Stimulated activated effector memory CD8-positive, alpha-beta T cell treated with anti-CD3 and anti-CD28 coated beads, Interleukin-12 subunit alpha, Interleukin-12 subunit beta, amount 100 ng/mL, for 72 hours (primary cell): Measurements from ENCODE around the gene ADCY4.

Source experiments
- ATAC-seq: fragments of 150-1000 bp; cut with Tn5 transposase; 2 replicates; pipeline ENCODE4 v1.10.0; 2021
- DNase-seq, 2 donors: peaks; one replicate each; pipeline ENCODE4 v3.0.0; 2021 to 2022; ENCODE audit warnings: low spot score in 2 of 2
- H3K27ac Mint-ChIP-seq: one replicate; pipeline ENCODE4 v1.8.0; 2022; ENCODE audit warnings: mild to moderate bottlenecking, mixed read lengths
- H3K36me3 Mint-ChIP-seq: one replicate; pipeline ENCODE4 v1.8.0; 2022; ENCODE audit warnings: mild to moderate bottlenecking, mixed read lengths
- H3K4me1 Mint-ChIP-seq: one replicate; pipeline ENCODE4 v1.8.0; 2022; ENCODE audit warnings: mixed read lengths
- H3K4me3 Mint-ChIP-seq: one replicate; pipeline ENCODE4 v1.8.0; 2022; ENCODE audit warnings: mild to moderate bottlenecking, mixed read lengths
- H3K9me3 Mint-ChIP-seq: one replicate; pipeline ENCODE4 v1.8.0; 2022; ENCODE audit warnings: mixed read lengths

ADCY4 gene

GRCh38 chr14:24308342-24309124, 26.3 kb downstream of the ADCY4 start:
- Mint-ChIP-seq H3K4me1 (peaks cover 60% of the 10 kb centered on the region), H3K27ac (peak overlapping the region; percentile 84), H3K4me3 (peak overlapping the region; percentile 13), H3K36me3 (peaks cover 67% of the 10 kb centered on the region), H3K9me3 (no peaks in the 10 kb centered on the region)
- no peak for ATAC-seq
- no peak for DNase-seq

GRCh38 chr14:24307575-24308341, 27.1 kb downstream of the ADCY4 start, which contains the start of gene CIDEB:
CIDEB (minus strand) TSS chr14:24307977; CDS start chr14:24307858, 119 bp downstream.
- DNase-seq = peak in 1 of 2 donors; percentile 76
- ATAC-seq = no peak
- H3K36me3 Mint-ChIP-seq = peaks cover 75% of the 10 kb centered on the region
- no peaks in the 10 kb centered on the region for H3K9me3 Mint-ChIP-seq
- H3K27ac Mint-ChIP-seq = peak within 1 kb of the TSS; percentile 84
- H3K4me3 Mint-ChIP-seq = peak within 1 kb of the TSS; percentile 13
- peaks cover 53% of the 10 kb centered on the region for H3K4me1 Mint-ChIP-seq

- Mint-ChIP-seq H3K36me3 (peaks cover 77% of the 10 kb centered on the region), H3K9me3 (no peaks in the 10 kb centered on the region), H3K4me3 (no peak overlapping the region), H3K4me1 (peaks cover 49% of the 10 kb centered on the region), H3K27ac (peak overlapping the region; percentile 69)
- DNase-seq (no peak), ATAC-seq (no peak)
These were observed 27.7 kb downstream of the ADCY4 start for GRCh38 chr14:24307156-24307574.

GRCh38 chr14:24304019-24304387, 30.9 kb downstream of the ADCY4 start:
- Mint-ChIP-seq H3K4me1 (peaks cover 48% of the 10 kb centered on the region), H3K36me3 (peaks cover 92% of the 10 kb centered on the region), H3K9me3 (no peaks in the 10 kb centered on the region), H3K27ac (no peak overlapping the region), H3K4me3 (no peak overlapping the region)
- DNase-seq (no peak), ATAC-seq (no peak)

GRCh38 chr14:24300326-24300980, 34.4 kb downstream of the ADCY4 start:
- H3K4me3 Mint-ChIP-seq = peak overlapping the region; percentile 87
- H3K4me1 Mint-ChIP-seq = peaks cover 59% of the 10 kb centered on the region
- peak overlapping the region; percentile 91 for H3K27ac Mint-ChIP-seq
- DNase-seq = no peak
- peaks cover 76% of the 10 kb centered on the region for H3K36me3 Mint-ChIP-seq
- ATAC-seq = no peak
- no peaks in the 10 kb centered on the region for H3K9me3 Mint-ChIP-seq

GRCh38 chr14:24299255-24300191, 35.3 kb downstream of the ADCY4 start, which contains the start of the genes DHRS1 and NOP9:
DHRS1 (minus strand) TSS chr14:24299780; CDS start chr14:24299106, 674 bp downstream.
NOP9 (plus strand) TSS chr14:24299850; CDS start chr14:24299955, 105 bp downstream.
- Mint-ChIP-seq H3K36me3 (peaks cover 75% of the 10 kb centered on the region), H3K4me3 (peak within 1 kb of the TSS; percentile 87), H3K4me1 (peaks cover 53% of the 10 kb centered on the region), H3K27ac (peak within 1 kb of the TSS; percentile 91), H3K9me3 (no peaks in the 10 kb centered on the region)
- DNase-seq (peak; percentile 96), ATAC-seq (peak; percentile 85)

GRCh38 chr14:24298892-24299254, 36.0 kb downstream of the ADCY4 start:
- Mint-ChIP-seq H3K9me3 (no peaks in the 10 kb centered on the region), H3K36me3 (peaks cover 75% of the 10 kb centered on the region), H3K4me1 (peaks cover 53% of the 10 kb centered on the region), H3K4me3 (peak overlapping the region; percentile 87), H3K27ac (peak overlapping the region; percentile 91)
- ATAC-seq (peak; percentile 9), DNase-seq (no peak)

GRCh38 chr14:24297190-24297964, 37.5 kb downstream of the ADCY4 start:
- no peak for DNase-seq
- Mint-ChIP-seq H3K9me3 (no peaks in the 10 kb centered on the region), H3K36me3 (peaks cover 66% of the 10 kb centered on the region), H3K27ac (peak overlapping the region; percentile 43), H3K4me3 (peak overlapping the region; percentile 2), H3K4me1 (peaks cover 53% of the 10 kb centered on the region)
- ATAC-seq = peak; percentile 40

GRCh38 chr14:24296341-24297157, 38.3 kb downstream of the ADCY4 start:
- peak; percentile 89 for ATAC-seq
- Mint-ChIP-seq H3K4me3 (peak overlapping the region; percentile 10), H3K27ac (peak overlapping the region; percentile 43), H3K36me3 (peaks cover 66% of the 10 kb centered on the region), H3K9me3 (no peaks in the 10 kb centered on the region), H3K4me1 (peaks cover 50% of the 10 kb centered on the region)
- peak; percentile 42 to 76 for DNase-seq

GRCh38 chr14:24293525-24293924, 41.3 kb downstream of the ADCY4 start:
- ATAC-seq (no peak), DNase-seq (no peak)
- Mint-ChIP-seq H3K27ac (no peak overlapping the region), H3K4me3 (no peak overlapping the region), H3K4me1 (peaks cover 48% of the 10 kb centered on the region), H3K9me3 (no peaks in the 10 kb centered on the region), H3K36me3 (peaks cover 65% of the 10 kb centered on the region)

- Mint-ChIP-seq H3K4me1 (peaks cover 40% of the 10 kb centered on the region), H3K4me3 (no peak overlapping the region), H3K27ac (peak overlapping the region; percentile 60), H3K36me3 (peaks cover 65% of the 10 kb centered on the region), H3K9me3 (no peaks in the 10 kb centered on the region)
- ATAC-seq (no peak), DNase-seq (no peak)
These were observed 42.6 kb downstream of the ADCY4 start for GRCh38 chr14:24292118-24292807.

GRCh38 chr14:24291446-24292117, 43.3 kb downstream of the ADCY4 start:
- H3K36me3 Mint-ChIP-seq = peaks cover 60% of the 10 kb centered on the region
- no peak overlapping the region for H3K27ac Mint-ChIP-seq
- DNase-seq = no peak
- no peak overlapping the region for H3K4me3 Mint-ChIP-seq
- H3K4me1 Mint-ChIP-seq = peaks cover 34% of the 10 kb centered on the region
- ATAC-seq = no peak
- no peaks in the 10 kb centered on the region for H3K9me3 Mint-ChIP-seq
